Superior temporal gyrus (tissue), 1 donor: ENCODE results near the gene DOK7.
"Not testable (repeated sequence)": the region's sequence is repeated elsewhere in the genome, so short reads cannot be mapped to it uniquely, and the experiment has no call there.

Source experiments
- DNase-seq: peaks from one replicate; pipeline ENCODE4 v3.0.0-alpha.2; 2016; ENCODE audit errors: extremely low spot score

DOK7 gene

DNA sequence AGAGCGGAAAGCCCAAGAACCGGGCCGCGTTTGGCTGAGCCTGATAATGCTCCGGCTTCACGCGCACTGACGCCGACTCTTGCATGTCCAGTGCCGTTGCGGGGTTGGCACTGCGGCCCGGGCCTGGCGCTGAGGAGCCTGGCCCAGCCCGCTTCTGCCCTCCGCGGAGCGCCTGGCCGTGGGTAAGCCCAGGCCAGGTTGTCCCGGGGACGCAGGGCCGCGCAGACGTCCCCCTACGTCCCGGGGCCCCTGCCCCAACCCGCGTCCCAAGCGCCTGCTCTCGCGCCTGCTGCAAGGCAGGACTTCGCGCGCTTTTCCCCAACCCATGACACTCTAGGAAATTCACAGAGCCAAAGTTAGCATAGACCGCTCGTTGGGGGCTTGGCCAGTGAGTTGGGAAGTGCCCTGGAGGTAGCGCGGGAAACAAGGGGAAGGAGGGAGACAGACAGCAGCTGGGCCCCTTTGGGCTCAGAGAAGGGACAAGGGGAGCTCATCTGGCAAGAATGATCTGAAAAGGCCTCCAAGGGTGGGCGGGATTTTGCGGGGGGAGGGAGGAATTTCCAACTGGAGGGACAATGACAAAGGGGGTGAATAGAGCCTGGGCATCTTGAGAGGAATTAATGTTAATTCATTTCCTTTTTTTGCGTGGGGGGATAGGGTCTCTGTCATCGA lies 69.8 kb downstream of the DOK7 start:
- no peak for DNase-seq

DNA sequence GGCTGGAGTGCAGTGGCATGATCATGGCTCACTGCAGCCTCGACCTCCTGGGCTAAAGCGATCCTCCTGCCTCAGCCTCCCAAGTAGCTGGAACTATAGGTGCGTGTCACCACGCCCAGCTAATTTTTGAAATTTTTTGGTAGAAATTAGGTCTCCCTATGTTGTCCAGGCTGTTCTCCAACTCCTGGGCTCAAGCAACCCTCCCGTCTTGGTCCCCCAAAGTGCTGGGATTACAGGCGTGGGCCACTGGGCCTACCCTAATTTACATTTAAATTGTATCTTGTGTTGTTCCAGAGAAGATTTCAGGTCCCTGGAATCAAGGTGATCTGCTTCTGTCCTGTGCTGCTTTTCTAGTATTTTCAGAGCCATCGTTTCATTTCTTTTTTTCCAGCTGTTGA lies 70.3 kb downstream of the DOK7 start:
- no peak for DNase-seq

DNA sequence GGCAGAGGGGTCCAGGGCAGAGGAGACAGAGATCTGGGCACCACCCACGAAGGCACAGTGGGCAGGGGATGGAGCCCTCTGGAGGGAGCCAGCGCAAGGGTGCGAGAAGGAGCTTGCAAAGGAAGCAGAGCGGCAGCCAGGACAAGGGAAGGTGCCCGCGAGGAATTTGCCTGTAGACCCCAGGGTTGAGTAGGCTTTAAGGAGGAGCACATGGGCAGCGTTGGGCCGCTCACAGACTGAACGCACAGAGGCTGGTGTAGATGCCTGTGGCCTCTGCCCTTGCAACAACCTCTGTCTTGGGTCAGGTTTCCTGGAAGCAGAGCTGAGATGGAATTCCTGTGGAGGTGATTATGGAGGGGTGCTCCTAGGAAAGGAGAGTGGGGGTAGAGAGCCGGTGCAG lies 72.7 kb downstream of the DOK7 start:
- not testable (repeated sequence) for DNase-seq

DNA sequence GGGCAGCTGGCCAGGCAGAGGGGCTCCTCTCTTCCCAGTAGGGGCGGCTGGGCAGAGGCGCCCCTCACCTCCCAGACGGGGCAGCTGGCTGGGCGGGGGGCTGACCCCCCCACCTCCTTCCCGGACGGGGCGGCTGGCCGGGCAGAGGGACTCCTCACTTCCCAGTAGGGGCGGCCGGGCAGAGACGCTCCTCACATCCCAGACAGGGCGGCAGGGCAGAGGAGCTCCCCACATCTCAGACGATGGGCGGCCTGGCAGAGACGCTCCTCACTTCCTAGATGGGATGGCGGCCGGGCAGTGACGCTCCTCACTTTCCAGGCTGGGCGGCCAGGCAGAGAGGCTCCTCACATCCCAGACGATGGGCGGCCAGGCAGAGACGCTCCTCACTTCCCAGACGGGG lies 75.8 kb downstream of the DOK7 start:
- not testable (repeated sequence) for DNase-seq

DNA sequence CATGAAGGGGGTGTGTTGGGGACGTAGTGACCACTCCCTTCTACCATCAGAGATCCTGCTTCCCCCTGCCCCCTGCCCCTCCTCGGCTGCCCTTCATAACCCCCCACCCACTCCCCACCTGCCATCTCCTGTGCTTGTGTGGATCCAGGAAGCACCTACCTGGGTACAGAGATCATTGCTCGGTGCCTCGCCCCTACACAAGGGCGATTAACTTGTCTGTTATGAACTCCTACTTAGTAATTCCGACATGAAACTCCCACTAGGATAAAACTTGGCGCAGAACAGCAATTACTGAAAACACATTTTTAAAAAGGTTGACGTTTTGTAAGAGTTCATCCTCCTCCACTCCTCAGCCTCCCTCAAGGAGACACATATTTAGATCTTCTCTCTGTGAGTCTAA lies 80.3 kb downstream of the DOK7 start:
- not testable (repeated sequence) for DNase-seq
